A673 (cell line): ENCODE measurements around the gene TTLL3. TPM values are rescaled to one million over a fixed set of nuclear protein-coding genes. Genes with fewer than 3 reads are reported as not detected.
A peak's percentile ranks its signal among the peaks of the same experiment; 100 is the strongest.

Experiments used
- BruUV-seq: library from RNA; stranded (reverse); fragments of 400-500 nt; replicated peaks from 2 replicates; lab custom pipeline; 2021; lab: Mats Ljungman, UMichigan
- CTCF ChIA-PET: fragments of 300-600 bp; sonication (Branson Sonifier 250); formaldehyde crosslinking; loops from one replicate; lab custom pipeline; 2022; ENCODE audit warnings: antibody characterized with exemption; lab: Charles Lee
- POLR2A ChIA-PET: fragments of 300-600 bp; sonication (Branson Sonifier 250); formaldehyde crosslinking; loops from one replicate; lab custom pipeline; 2022; ENCODE audit warnings: antibody characterized with exemption; ENCODE audit not compliant: low non-redundant PET; lab: Charles Lee
- DNase-seq: peaks from one replicate; pipeline ENCODE4 v3.0.0-alpha.2; 2015; ENCODE audit warnings: low spot score
- H3K27ac ChIP-seq: fragments of 200-600 bp; sonication (generic); 2 replicates; pipeline ENCODE4 v1.5.1; 2016; ENCODE audit warnings: mixed run types, low read depth, mild to moderate bottlenecking, mixed read lengths, antibody characterized with exemption, low read length; ENCODE audit not compliant: poor library complexity, severe bottlenecking
- H3K27me3 ChIP-seq: fragments of 200-600 bp; sonication (generic); replicated peaks from 2 replicates; pipeline ENCODE4 v1.6.1; 2017; ENCODE audit warnings: mixed run types, low read depth, mild to moderate bottlenecking, mixed read lengths, antibody characterized with exemption, low read length; ENCODE audit not compliant: insufficient read depth, poor library complexity
- H3K36me3 ChIP-seq: fragments of 200-600 bp; sonication (generic); 2 replicates; pipeline ENCODE4 v1.6.1; 2016; ENCODE audit warnings: mixed run types, mild to moderate bottlenecking, mixed read lengths, antibody characterized with exemption, low read length; ENCODE audit not compliant: insufficient read depth, poor library complexity, severe bottlenecking
- H3K4me1 ChIP-seq: fragments of 200-600 bp; sonication (generic); 2 replicates; pipeline ENCODE4 v1.6.1; 2017; ENCODE audit warnings: mixed run types, mild to moderate bottlenecking, mixed read lengths, antibody characterized with exemption, low read length; ENCODE audit not compliant: insufficient read depth, poor library complexity, severe bottlenecking
- H3K4me3 ChIP-seq: fragments of 200-600 bp; sonication (generic); 2 replicates; pipeline ENCODE4 v1.5.1; 2016; ENCODE audit warnings: low read depth, mixed run types, mild to moderate bottlenecking, mixed read lengths, low read length; ENCODE audit not compliant: poor library complexity, severe bottlenecking
- H3K9me3 ChIP-seq: fragments of 200-600 bp; sonication (generic); 2 replicates; pipeline ENCODE4 v1.6.1; 2016; ENCODE audit warnings: mixed run types, low read depth, mild to moderate bottlenecking, mixed read lengths, antibody characterized with exemption, low read length; ENCODE audit not compliant: poor library complexity, severe bottlenecking
- CTCF ChIP-seq: fragments of 300-800, 200-600 bp; sonication (generic); conservative IDR thresholded peaks from 2 replicates; pipeline ENCODE4 v1.5.1; 2017; ENCODE audit warnings: low read depth, mild to moderate bottlenecking, antibody characterized with exemption, low read length, moderate library complexity, mixed read lengths
- EZH2 ChIP-seq: fragments of 200-600 bp; sonication (generic); IDR thresholded peaks from 2 replicates; pipeline ENCODE4 v1.6.1; 2017; ENCODE audit warnings: borderline replicate concordance, low read depth, mild to moderate bottlenecking, mixed read lengths, antibody characterized with exemption, low read length; ENCODE audit not compliant: poor library complexity, severe bottlenecking
- intact Hi-C: fragments of 100-400 bp; cut with micrococcal nuclease; formaldehyde crosslinking; loops from one replicate; pipeline ENCODE4 v1.10.0; 2022; ENCODE audit not compliant: unreplicated experiment
- total RNA-seq: library from RNA; stranded (reverse); gene quantifications from 2 replicates; pipeline ENCODE4 v1.2.3, GENCODE V29; 2021

The TTLL3 gene
- total RNA-seq, 1 experiment from 2014 or later, result 6.7 TPM

GRCh38 chr3:9781551-9781950, 28.5 kb upstream of the TTLL3 start:
- no TSS peak for BruUV-seq
- CTCF ChIA-PET, result no interaction called here
- intact Hi-C loops, result no loop called here
- DNase-seq, result no peak
- Histone ChIP-seq H3K4me1 (no peaks in the 10 kb centered on the region), H3K4me3 (no peak overlapping the region), H3K27ac (no peak overlapping the region), H3K9me3 (no peaks in the 10 kb centered on the region), H3K27me3 (no peaks in the 10 kb centered on the region), H3K36me3 (peaks cover 26% of the 10 kb centered on the region)
- TF ChIP-seq EZH2, result no peak
- TF ChIP-seq CTCF, result no peak
- POLR2A ChIA-PET, result no interaction called here

- intact Hi-C loops, result no loop called here
- no peak for DNase-seq
- no peaks in the 10 kb centered on the region for H3K4me1 ChIP-seq
- no peaks in the 10 kb centered on the region for H3K9me3 ChIP-seq
- no peak overlapping the region for H3K4me3 ChIP-seq
- ChIA-PET CTCF (no interaction called here), POLR2A (no interaction called here)
- peaks cover 28% of the 10 kb centered on the region for H3K36me3 ChIP-seq
- H3K27ac ChIP-seq, result no peak overlapping the region
- no peaks in the 10 kb centered on the region for H3K27me3 ChIP-seq
- no TSS peak for BruUV-seq
- no peak for TF ChIP-seq EZH2
- no peak for TF ChIP-seq CTCF
Measured at GRCh38 chr3:9781978-9782603, 28.0 kb upstream of the TTLL3 start.

- H3K4me3 ChIP-seq, result no peak overlapping the region
- no peak for DNase-seq
- no peaks in the 10 kb centered on the region for H3K27me3 ChIP-seq
- TF ChIP-seq EZH2, result no peak
- TF ChIP-seq CTCF, result peak; percentile 36; the same call in 1 of the 2 replicates
- intact Hi-C loops, result no loop called here
- no peak overlapping the region for H3K27ac ChIP-seq
- H3K36me3 ChIP-seq, result peaks cover 33% of the 10 kb centered on the region
- CTCF ChIA-PET, result interaction anchor here (0.7 kb wide), 1 partner anchor 282 kb away, joined by 4 read pairs; no protein-coding TSS in a partner anchor
- no peaks in the 10 kb centered on the region for H3K4me1 ChIP-seq
- no TSS peak for BruUV-seq
- no peaks in the 10 kb centered on the region for H3K9me3 ChIP-seq
- POLR2A ChIA-PET, result interaction anchor here (0.7 kb wide), 1 partner anchor 1343 kb away, joined by 13 read pairs; no protein-coding TSS in a partner anchor
Measured at GRCh38 chr3:9782770-9783169, 27.3 kb upstream of the TTLL3 start.
